K562 (cell line): ENCODE results near the gene RABGAP1L. TPM values are rescaled to one million over a fixed set of nuclear protein-coding genes. Genes with fewer than 3 reads are reported as not detected.
A peak's percentile ranks its signal among the peaks of the same experiment; 100 is the strongest.

Experiments used
- ATAC-seq: fragments of 200-7000 bp; cut with Tn5 transposase; 3 replicates; pipeline ENCODE4 v1.9.1; 2020; ENCODE audit warnings: moderate library complexity
- BruUV-seq: library from RNA; stranded (reverse); fragments of 400-500 nt; replicated peaks from 2 replicates; lab custom pipeline; 2021; lab: Mats Ljungman, UMichigan
- CTCF ChIA-PET: fragments of 300-600 bp; formaldehyde crosslinking; extraction: SDS; loops from one replicate; lab custom pipeline; 2021; ENCODE audit warnings: low intra/inter-chr PET ratio; lab: Yijun Ruan, JAX
- POLR2A ChIA-PET: fragments of 300-600, 350-650 bp; sonication (Branson Sonifier 250); formaldehyde crosslinking; extraction: SDS; loops from one replicate; lab custom pipeline; 2021; ENCODE audit warnings: antibody characterized with exemption, inconsistent platforms; lab: Yijun Ruan, JAX
- DNase-seq, 4 experiments: peaks; one replicate each; pipeline versions ENCODE4 v3.0.0 to v3.0.0-alpha.2; 2011 to 2018; ENCODE audit warnings: low spot score in 3 of 4, mixed read lengths in 3 of 4; ENCODE audit errors: extremely low read depth in 1 of 4
- FAIRE-seq: peaks from 2 replicates; lab custom pipeline; 2011; peaks lifted over from hg19 to GRCh38; lab: Jason Lieb, UNC
- H2AFZ ChIP-seq: 2 replicates; pipeline ENCODE4 v1.6.0; 2011; ENCODE audit warnings: low read depth, low read length, control low read depth, inconsistent platforms
- H3K27ac ChIP-seq: fragments of 200-600 bp; 3 replicates; pipeline ENCODE4 v1.8.0; 2011; ENCODE audit warnings: low read depth, mild to moderate bottlenecking, control low read depth, inconsistent platforms, low read length, moderate library complexity, mixed read lengths; ENCODE audit errors: extremely low read depth
- H3K27me3 ChIP-seq, 2 experiments: fragments of 300-600 bp in 1 of 2; 2 replicates in 1 of 2; 3 replicates in 1 of 2; pipeline versions ENCODE4 v1.6.0 to v1.8.0; 2011; ENCODE audit warnings: inconsistent platforms in 2 of 2, low read length in 2 of 2, mild to moderate bottlenecking in 1 of 2, mixed read lengths in 1 of 2, moderate library complexity in 1 of 2; ENCODE audit not compliant: control insufficient read depth in 2 of 2, insufficient read depth in 2 of 2
- H3K36me3 ChIP-seq: fragments of 300-600 bp; 3 replicates; pipeline ENCODE4 v1.8.0; 2011; ENCODE audit warnings: mild to moderate bottlenecking, low read length, inconsistent platforms; ENCODE audit not compliant: control insufficient read depth, insufficient read depth
- H3K4me1 ChIP-seq, 2 experiments: fragments of 200-600 bp in 1 of 2; replicated peaks in 1 of 2; 2 replicates in 1 of 2; 3 replicates in 1 of 2; pipeline versions ENCODE4 v1.5.1 to v1.8.0; 2011; ENCODE audit warnings: inconsistent platforms in 2 of 2, low read length in 2 of 2, mild to moderate bottlenecking in 1 of 2, mixed read lengths in 1 of 2, moderate library complexity in 1 of 2; ENCODE audit not compliant: control insufficient read depth in 2 of 2, insufficient read depth in 2 of 2
- H3K4me2 ChIP-seq: 2 replicates; pipeline ENCODE4 v1.6.1; 2011; ENCODE audit warnings: low read length, control low read depth, inconsistent platforms, mixed read lengths; ENCODE audit not compliant: insufficient read depth
- H3K4me3 ChIP-seq: fragments of 200-600 bp; sonication (generic), shearing (Covaris generic); 2 replicates; pipeline ENCODE4 v1.5.1; 2016; ENCODE audit warnings: control low read depth, inconsistent platforms
- H3K79me2 ChIP-seq: fragments of 200-600 bp; 3 replicates; pipeline ENCODE4 v1.8.0; 2011; ENCODE audit warnings: low read length, inconsistent platforms; ENCODE audit not compliant: control insufficient read depth, insufficient read depth
- H3K9ac ChIP-seq, 2 experiments: 2 replicates each; pipeline versions ENCODE4 v1.6.0 to v1.6.1; 2011; ENCODE audit warnings: low read depth in 2 of 2, low read length in 2 of 2, control low read depth in 1 of 2, inconsistent platforms in 1 of 2, mild to moderate bottlenecking in 1 of 2, mixed read lengths in 1 of 2; ENCODE audit not compliant: insufficient read depth in 1 of 2
- H3K9me1 ChIP-seq: one replicate; pipeline ENCODE4 v1.6.0; 2011; ENCODE audit warnings: inconsistent platforms, mild to moderate bottlenecking, low read length, moderate library complexity; ENCODE audit not compliant: control insufficient read depth, insufficient read depth
- H3K9me3 ChIP-seq: replicated peaks from 2 replicates; pipeline ENCODE4 v1.5.1; 2011; ENCODE audit warnings: low read depth, low read length, inconsistent platforms; ENCODE audit not compliant: control insufficient read depth, insufficient read depth
- H4K20me1 ChIP-seq: replicated peaks from 2 replicates; pipeline ENCODE4 v1.6.1; 2011; ENCODE audit warnings: low read length, inconsistent platforms, mixed read lengths; ENCODE audit not compliant: control insufficient read depth, insufficient read depth
- CREB3 ChIP-seq: fragments of 450-650 bp; conservative IDR thresholded peaks from 2 replicates; pipeline ENCODE4 v1.6.1; 2016; ENCODE audit warnings: missing genetic modification characterization, low read depth, mild to moderate bottlenecking, missing compliant biosample characterization, moderate library complexity
- TEAD4 ChIP-seq, 2 experiments: sonication (generic) in 1 of 2; formaldehyde crosslinking in 1 of 2; IDR thresholded peaks; 2 replicates each; pipeline versions ENCODE4 v1.6.1 to v1.8.0; 2012 to 2022; ENCODE audit warnings: borderline replicate concordance in 1 of 2, inconsistent platforms in 1 of 2, low read length in 1 of 2, mild to moderate bottlenecking in 1 of 2, missing genetic modification reagents in 1 of 2
- TRIM24 ChIP-seq, 2 experiments: fragments of 450-650 bp; IDR thresholded peaks; 2 replicates each; pipeline ENCODE4 v1.6.1; 2016
- ZNF592 ChIP-seq: fragments of 450-650 bp; IDR thresholded peaks from 2 replicates; pipeline ENCODE4 v1.6.1; 2017; ENCODE audit warnings: antibody characterized with exemption, mild to moderate bottlenecking
- WGBS: fragments of 100-300 bp; shearing (Covaris generic); methylation state at CpG from one replicate; pipeline ENCODE4 v1.1.6; 2016; ENCODE audit warnings: low coverage, mixed read lengths; ENCODE audit not compliant: insufficient coverage; ENCODE audit errors: missing lambda C conversion rate; 5-methylcytosine and 5-hydroxymethylcytosine counted together
- in situ Hi-C: fragments of 300-500 bp; cut with MboI; formaldehyde crosslinking; loops from 4 replicates; pipeline ENCODE4 v1.15.0; 2018; ENCODE audit warnings: inconsistent platforms, mixed read lengths
- intact Hi-C: fragments of 100-400 bp; cut with micrococcal nuclease; formaldehyde crosslinking; loops from 2 replicates; pipeline ENCODE4 v1.14.2; 2022
- polyA plus RNA-seq, 8 experiments: library from polyadenylated mRNA; depleted of rRNA in 4 of 8; stranded (reverse) in 5 of 8; unstranded in 3 of 8; fragments of >200 nt; fragmentation: Nextera tagmentation in 2 of 8; fragmentation: Illumina TruSeq in 1 of 8; extraction: Ambion mirVana in 2 of 8; extraction: Trizol in 1 of 8; gene quantifications; 2 replicates each; pipeline versions ENCODE4 v1.2.1 to v1.2.3, GENCODE V29; 2011 to 2014; ENCODE audit warnings: inconsistent platforms in 1 of 8, missing spikeins in 1 of 8
- total RNA-seq, 7 experiments: library from RNA; depleted of rRNA in 6 of 7; stranded (reverse); fragments of >200 nt in 6 of 7; fragmentation: Illumina TruSeq in 2 of 7; extraction: Trizol in 2 of 7; gene quantifications; 2 replicates each; pipeline versions ENCODE4 v1.2.1 to v1.2.3, GENCODE V29; 2011 to 2021; ENCODE audit warnings: low replicate concordance in 1 of 7

RABGAP1L gene
- total and polyA plus RNA-seq, 9 of the 15 experiments (the other 6 are each of a cell fraction or from before 2014, with no cell fraction given) = 16.5 to 44.9 (median 26.7) TPM

- no peaks in the 10 kb centered on the region for H4K20me1 ChIP-seq
- intact Hi-C loops (no loop called here), in situ Hi-C loops (no loop called here)
- ATAC-seq (0 out of 3 replicates have a peak, but pooled peaks have one; percentile 12), DNase-seq (peak in 2 of 4 experiments; percentile 20 to 21), FAIRE-seq (no peak)
- H3K4me2 ChIP-seq = no peak overlapping the region
- H3K79me2 ChIP-seq = no peaks in the 10 kb centered on the region
- TF ChIP-seq TEAD4 (IDR thresholded peaks at IDR 0.05; ENCODE audit: low read length) (no peak), TEAD4 (CRISPR knock-in tag; IDR thresholded peaks at IDR 0.05; ENCODE audit: borderline replicate concordance) (no peak), TRIM24 (IDR thresholded peaks at IDR 0.05) (no peak), ZNF592 (0 out of 2 replicates have a peak, but pooled peaks have one; percentile 4), CREB3 (tag) (no peak)
- ChIA-PET CTCF (interaction anchor here (1.5 kb wide), 1 partner anchor 10 kb away, joined by 3 read pairs; no protein-coding TSS in a partner anchor), POLR2A (interaction anchor here (1.8 kb wide), 1 partner anchor 209 kb away, joined by 6 read pairs; no protein-coding TSS in a partner anchor)
- no peaks in the 10 kb centered on the region for H3K9me1 ChIP-seq
- H2AFZ ChIP-seq = 0 out of 2 replicates have a peak overlapping the region, but pooled peaks have one; percentile 46
- WGBS = 0% methylated on average over 1 of the region's 1 CpG
- H3K4me3 ChIP-seq = no peak overlapping the region
- no peak overlapping the region for H3K9ac ChIP-seq
- H3K36me3 ChIP-seq = no peaks in the 10 kb centered on the region
- no peaks in the 10 kb centered on the region for H3K9me3 ChIP-seq
- H3K27me3 ChIP-seq = no peaks in the 10 kb centered on the region
- no TSS peak for BruUV-seq
- no peak overlapping the region; the same call in 2 of the 3 replicates for H3K27ac ChIP-seq
- peaks cover 4 to 13% of the 10 kb centered on the region in 2 experiments; a peak in 4 of 5 replicates for H3K4me1 ChIP-seq
Observed at GRCh38 chr1:174789399-174789798, 630.1 kb downstream of the RABGAP1L start.
